NCI-H510A (cell line): ENCODE results near the gene MYOC.
"Not testable (repeated sequence)": the region's sequence is repeated elsewhere in the genome, so short reads cannot be mapped to it uniquely, and the experiment has no call there.

ENCODE experiments used
- DNase-seq: peaks from one replicate; lab custom pipeline; 2025; lab: John Stamatoyannopoulos, UW

MYOC gene

GRCh38 chr1:171653796-171654195, 1.3 kb upstream of the MYOC start:
- DNase-seq, result no peak

GRCh38 chr1:171646249-171646560, 6.3 kb downstream of the MYOC start:
- DNase-seq, result no peak

DNA sequence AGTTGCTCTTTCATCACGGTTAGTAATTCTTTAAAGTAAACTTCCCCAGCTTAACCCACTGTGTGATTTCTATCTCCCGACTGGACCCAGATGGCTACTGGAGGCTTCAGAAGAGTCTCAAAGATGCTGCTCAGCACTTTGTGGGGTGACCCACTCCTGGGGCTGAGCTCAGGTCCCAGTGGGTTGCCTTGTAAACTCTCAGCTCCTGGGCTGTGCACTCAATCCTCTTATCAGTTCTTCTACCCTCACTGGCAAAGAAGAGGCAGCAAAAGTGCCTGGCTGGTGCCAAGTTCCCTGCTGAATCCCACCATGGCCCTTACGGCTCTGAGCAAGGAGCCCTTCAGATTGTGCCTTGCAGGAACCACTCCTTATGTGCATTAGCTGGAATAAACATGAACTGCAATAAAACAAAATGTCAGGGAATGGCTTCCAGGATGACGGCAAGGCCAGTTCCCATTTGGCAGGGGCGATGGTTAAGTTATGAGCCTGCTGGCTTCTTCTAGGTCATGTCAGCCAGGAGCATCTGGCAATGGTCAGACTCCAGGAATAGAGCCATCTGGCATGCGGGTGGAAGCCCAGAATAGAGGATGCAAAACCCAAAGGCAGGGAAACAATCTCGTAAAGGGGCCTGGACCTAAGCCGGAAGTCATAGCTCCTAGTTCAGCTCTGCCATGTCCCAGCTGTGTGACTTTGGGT, 6.8 kb downstream of the MYOC start:
- no peak for DNase-seq

GRCh38 chr1:171644805-171645483, 7.5 kb downstream of the MYOC start:
- peak; percentile 75 for DNase-seq

DNA sequence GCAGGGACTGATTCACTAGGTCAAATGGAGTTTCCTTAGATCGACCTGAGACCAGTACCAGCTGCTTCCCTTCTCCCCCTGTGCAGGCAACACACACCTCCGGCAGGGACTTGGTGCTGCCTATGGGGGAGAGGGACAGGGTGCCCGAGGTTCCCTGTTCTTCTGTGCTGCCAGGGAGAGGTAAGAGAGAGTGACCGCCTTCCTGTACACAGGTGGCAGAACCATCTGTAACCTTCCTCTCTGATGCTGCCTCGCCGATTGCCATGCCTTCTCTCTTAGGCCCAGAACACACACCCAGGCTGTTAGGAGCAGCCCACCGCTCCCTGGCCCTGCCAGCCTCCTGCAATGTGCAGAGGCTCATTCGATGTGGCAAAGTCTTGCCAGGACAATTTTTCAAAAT, 9.3 kb downstream of the MYOC start:
- no peak for DNase-seq

- no peak for DNase-seq
These were observed 10.3 kb downstream of the MYOC start for GRCh38 chr1:171642197-171642596.

GRCh38 chr1:171641076-171641864, 11.2 kb downstream of the MYOC start:
- no peak for DNase-seq

DNA sequence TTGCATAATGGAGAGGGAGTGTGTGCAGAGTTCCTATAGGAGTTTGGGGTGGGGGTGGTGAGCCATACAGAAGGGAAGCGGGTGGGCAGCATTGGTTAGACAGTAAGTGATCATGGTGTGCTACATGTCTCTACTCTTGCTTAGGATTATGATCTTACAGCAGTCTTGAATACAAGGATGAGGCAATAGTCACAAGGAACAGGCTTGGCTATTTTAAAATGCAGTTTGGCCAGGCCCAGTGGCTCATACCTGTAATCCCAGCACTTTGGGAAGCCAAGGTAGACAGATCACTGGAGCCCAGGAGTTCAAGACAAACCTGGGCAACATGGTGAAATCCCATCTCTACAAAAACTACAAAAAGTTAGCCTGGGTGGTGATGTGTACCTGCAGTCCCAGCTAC, 12.3 kb downstream of the MYOC start:
- DNase-seq, result no peak

DNA sequence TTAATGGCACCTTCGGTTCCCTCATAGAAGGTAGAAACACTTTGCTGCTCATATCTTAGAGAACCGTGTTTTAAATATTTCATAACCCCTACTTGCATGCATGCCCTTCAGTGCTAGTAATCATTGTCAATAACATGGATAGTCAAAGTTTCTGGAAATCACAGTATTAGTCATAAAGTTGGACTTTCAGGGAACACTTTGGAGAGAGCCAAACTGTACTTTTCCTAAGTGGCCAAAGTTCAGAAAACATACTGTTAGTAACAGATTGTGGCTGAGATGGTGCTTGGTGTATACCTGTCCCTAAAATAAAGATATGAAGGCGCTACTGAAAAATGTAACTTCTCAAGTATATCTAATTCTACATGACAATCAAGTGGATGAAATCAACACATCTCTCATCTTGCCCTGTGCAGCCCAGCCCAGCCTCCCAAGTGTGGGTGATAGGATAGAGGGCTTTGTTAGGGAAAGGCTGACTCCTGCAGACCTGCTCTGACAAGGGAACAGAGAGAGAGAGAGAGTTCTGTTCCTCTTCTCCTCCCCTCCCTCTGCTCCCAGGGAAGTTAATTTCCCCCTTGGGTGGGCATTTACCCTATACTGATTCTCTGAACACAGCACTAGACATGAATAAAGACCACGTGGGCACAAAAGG, 14.4 kb downstream of the MYOC start:
- no peak for DNase-seq

GRCh38 chr1:171636141-171636540, 16.3 kb downstream of the MYOC start:
- no peak for DNase-seq

DNA sequence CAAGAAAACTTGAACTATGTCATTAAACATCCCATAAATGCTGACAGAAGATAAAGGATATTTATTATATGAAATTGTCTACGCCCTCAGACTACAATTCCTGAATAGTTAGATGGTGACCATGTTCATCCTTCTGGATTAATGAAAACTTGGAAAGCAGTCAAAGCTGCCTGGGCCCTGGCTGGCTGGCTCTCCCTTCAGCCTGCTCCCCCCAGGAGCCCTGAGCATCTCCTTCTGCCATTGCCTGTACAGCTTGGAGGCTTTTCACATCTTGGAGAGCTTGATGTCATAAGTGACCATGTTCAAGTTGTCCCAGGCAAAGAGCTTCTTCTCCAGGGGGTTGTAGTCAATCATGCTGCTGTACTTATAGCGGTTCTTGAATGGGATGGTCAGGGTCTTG, 16.8 kb downstream of the MYOC start:
- no peak for DNase-seq

DNA sequence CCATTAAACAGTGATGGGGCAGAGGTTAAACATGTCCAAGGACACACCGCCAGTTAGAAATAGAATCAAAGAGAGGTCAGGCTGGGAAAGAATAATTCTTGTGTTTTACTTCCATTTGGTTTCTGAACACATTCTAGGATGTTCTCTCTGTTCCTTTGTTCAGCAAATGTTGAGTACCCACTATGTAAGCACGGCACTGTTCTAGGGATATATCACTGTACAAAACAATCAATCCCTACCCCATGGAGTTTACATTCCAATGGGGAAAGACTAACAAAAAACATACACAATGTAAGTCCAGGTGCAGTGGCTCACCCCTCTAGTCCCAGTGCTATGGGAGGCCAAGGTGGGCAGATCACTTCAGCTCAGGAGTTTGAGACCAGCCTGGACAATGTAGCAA, 24.3 kb downstream of the MYOC start:
- no peak for DNase-seq

DNA sequence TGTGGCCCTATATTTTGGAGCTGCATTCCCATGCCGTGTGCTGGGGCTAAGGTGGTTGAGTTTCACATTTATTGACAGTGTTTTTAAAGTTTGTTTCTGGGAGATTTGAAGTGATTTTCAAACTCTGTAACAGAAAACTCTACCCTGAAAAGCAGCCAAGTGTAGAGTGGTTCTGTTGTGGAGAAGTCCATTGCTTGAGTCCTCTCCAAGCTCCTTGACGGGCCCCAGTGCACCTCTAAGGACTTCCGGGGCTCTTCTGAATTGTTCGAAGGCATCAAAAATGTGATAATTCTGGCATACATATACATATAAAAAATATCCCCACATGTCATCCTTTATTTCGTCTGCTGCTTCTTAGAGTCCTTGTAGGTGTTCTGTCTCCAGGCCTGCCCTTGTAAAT, 25.5 kb downstream of the MYOC start:
- DNase-seq, result no peak

GRCh38 chr1:171625225-171625624, 27.3 kb downstream of the MYOC start:
- DNase-seq, result no peak

- no peak for DNase-seq
These were observed 28.7 kb downstream of the MYOC start for GRCh38 chr1:171623651-171624331.

GRCh38 chr1:171622152-171622462, 30.4 kb downstream of the MYOC start, which contains the start of gene MYOCOS:
Gene MYOCOS, plus strand, starts transcription at chr1:171622243. Its CDS starts 1,641 bp downstream, at chr1:171623884.
- no peak for DNase-seq

DNA sequence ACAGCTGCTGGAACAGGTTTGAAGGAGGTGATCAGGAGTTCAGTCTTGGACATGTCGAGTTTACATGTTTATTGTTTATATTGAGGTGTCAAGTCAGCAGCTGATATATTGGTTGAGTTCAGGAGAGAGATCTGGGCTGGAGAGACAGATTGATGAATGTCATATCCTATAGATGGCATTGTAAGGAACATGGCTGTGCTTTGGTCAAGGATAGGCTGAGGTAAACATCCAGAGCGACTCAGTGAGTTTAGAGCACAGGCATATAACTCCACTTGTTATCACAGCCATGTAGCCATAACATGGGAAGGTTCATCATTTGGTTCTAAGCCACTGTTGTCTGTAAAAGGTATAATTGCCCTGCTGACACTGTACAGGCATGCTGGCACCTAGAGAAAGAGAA, 35.9 kb downstream of the MYOC start:
- DNase-seq, result no peak

DNA sequence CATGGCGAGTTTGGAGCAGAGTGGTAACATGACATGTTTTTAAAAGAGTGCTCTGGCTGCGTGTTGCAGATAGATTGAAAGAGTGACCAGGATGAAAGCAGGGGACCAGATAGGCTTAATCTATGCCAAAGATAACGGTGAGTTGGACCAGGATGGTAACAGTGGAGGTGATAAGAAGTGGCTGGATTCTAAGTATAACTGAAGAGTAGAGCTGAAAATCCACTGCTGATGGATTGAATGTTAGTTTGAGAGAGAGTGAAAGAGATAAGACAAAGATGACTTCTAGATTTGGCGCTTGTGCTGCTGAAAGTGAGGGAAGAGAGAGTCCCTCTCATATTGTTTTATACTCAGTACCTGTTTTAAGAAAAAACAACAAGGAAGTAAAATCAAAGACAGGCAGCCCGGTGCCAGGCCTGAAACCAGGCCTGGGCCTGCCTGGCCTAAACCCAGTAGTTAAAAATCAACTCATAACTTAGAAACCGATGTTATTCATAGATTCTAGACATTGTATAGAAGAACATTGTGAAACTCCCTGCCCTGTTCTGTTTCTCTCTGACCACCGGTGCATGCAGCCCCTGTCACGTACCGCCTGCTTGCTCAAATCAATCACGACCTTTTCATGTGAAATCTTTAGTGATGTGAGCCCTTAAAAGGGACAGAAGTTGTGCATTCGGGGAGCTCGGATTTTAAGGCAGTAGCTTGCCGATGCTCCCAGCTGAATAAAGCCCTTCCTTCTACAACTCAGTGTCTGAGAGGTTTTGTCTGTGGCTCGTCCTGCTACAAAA, 37.2 kb downstream of the MYOC start:
- DNase-seq, result not testable (repeated sequence)

- no peak for DNase-seq
These were observed 39.2 kb downstream of the MYOC start for GRCh38 chr1:171613282-171613681.

DNA sequence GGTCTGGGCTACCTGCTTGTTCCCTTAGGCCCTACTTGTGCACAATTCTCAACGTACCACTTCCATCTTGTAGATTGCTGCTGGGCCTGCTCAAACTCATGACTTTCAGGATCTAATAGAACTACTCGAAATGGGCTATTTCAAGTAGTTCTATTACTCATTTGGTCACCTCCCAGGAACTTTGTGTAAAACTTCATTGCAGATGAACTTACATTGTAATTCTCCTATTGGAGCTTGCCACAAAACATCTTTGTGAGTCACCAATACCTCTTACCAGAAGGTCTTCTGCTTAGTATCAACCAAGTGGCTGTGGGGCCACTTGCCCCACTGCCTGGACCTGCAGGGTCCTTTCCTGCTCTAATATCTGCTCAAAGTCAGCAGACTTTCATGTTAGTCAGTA, 41.2 kb downstream of the MYOC start:
- no peak for DNase-seq

GRCh38 chr1:171610385-171610784, 42.1 kb downstream of the MYOC start:
- no peak for DNase-seq
